ENCODE data around the gene GRAP.

The GRAP gene

DNA sequence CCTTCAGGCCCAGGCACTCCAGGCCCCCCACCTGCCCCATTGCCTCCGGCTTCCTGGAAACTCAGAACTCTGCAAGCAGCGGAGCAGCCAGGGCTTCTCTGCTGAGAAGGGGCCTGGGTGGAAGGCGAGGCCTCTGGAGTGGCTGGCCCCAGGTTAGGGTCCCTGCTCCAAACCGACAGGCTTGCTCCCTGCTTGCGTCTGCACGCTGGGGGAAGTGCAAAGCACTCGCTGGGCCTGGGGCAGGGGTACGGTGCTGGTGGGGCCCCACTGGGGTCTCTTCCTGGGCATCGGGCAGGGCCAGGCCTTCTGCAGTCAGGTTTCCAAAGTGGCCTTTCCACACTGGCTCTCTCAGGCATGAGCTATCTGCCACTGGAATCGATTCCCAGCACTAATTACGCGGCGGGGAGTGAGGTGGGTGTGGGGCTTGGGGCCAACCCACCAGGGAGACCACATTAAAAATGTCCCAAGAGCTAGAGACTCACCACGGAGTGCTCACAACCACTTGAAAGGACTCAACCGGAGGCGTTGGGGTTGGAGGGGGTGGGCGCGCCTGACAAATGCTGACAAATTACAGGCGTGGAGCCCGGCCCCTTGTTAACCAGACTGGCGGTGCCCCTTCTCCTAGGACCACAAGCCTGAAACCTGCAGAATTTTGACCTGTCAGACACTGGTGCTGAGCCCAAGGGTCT lies 60.1 kb downstream of the GRAP start:
- no peak for DNase-seq (ENCODE audit: low read depth)
- TF ChIP-seq, protein P1, sequence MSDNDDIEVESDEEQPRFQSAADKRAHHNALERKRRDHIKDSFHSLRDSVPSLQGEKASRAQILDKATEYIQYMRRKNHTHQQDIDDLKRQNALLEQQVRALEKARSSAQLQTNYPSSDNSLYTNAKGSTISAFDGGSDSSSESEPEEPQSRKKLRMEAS (IDR thresholded peaks at IDR 0.05; ENCODE audit: low read depth, low read length): no peak
- TF ChIP-seq POLR2A (IDR thresholded peaks at IDR 0.05; ENCODE audit: extremely low read depth, insufficient read length) (no peak), MYC (IDR thresholded peaks at IDR 0.05; ENCODE audit: low read depth, low read length) (no peak)
- TF ChIP-seq, protein P2, sequence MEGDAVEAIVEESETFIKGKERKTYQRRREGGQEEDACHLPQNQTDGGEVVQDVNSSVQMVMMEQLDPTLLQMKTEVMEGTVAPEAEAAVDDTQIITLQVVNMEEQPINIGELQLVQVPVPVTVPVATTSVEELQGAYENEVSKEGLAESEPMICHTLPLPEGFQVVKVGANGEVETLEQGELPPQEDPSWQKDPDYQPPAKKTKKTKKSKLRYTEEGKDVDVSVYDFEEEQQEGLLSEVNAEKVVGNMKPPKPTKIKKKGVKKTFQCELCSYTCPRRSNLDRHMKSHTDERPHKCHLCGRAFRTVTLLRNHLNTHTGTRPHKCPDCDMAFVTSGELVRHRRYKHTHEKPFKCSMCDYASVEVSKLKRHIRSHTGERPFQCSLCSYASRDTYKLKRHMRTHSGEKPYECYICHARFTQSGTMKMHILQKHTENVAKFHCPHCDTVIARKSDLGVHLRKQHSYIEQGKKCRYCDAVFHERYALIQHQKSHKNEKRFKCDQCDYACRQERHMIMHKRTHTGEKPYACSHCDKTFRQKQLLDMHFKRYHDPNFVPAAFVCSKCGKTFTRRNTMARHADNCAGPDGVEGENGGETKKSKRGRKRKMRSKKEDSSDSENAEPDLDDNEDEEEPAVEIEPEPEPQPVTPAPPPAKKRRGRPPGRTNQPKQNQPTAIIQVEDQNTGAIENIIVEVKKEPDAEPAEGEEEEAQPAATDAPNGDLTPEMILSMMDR (IDR thresholded peaks at IDR 0.05; ENCODE audit: low read depth, low read length): no peak
- no peak overlapping the region for H3K4me3 ChIP-seq (ENCODE audit: low read depth, low read length)

DNA sequence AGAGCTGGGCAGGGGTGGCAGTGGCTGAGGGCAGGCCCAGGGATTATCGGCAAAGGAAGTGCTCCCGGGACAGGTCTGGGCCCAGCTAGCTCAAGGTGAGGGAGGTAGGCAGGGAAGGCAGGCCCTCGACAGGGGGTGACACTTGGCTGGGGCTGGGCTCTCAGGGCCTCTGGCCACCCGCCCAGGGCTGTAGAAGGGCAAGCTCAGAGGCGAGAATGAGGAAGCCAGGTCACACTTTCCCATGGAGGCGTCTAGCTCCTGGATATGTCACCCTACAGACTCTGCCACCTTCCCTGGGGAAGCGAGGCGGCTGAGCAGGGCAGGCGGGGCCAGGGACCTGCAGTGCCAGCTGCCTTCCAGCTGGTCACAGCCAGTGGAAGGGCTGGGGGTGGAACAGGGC lies 61.3 kb downstream of the GRAP start:
- H3K4me3 ChIP-seq (ENCODE audit: low read depth, low read length): no peak overlapping the region
- no peak for DNase-seq (ENCODE audit: low read depth)
- TF ChIP-seq, protein P2 (IDR thresholded peaks at IDR 0.05; ENCODE audit: low read depth, low read length): no peak
- no peak for TF ChIP-seq MYC (IDR thresholded peaks at IDR 0.05; ENCODE audit: low read depth, low read length)
- no peak for TF ChIP-seq POLR2A (IDR thresholded peaks at IDR 0.05; ENCODE audit: extremely low read depth, insufficient read length)
- TF ChIP-seq, protein P1 (IDR thresholded peaks at IDR 0.05; ENCODE audit: low read depth, low read length): no peak

DNA sequence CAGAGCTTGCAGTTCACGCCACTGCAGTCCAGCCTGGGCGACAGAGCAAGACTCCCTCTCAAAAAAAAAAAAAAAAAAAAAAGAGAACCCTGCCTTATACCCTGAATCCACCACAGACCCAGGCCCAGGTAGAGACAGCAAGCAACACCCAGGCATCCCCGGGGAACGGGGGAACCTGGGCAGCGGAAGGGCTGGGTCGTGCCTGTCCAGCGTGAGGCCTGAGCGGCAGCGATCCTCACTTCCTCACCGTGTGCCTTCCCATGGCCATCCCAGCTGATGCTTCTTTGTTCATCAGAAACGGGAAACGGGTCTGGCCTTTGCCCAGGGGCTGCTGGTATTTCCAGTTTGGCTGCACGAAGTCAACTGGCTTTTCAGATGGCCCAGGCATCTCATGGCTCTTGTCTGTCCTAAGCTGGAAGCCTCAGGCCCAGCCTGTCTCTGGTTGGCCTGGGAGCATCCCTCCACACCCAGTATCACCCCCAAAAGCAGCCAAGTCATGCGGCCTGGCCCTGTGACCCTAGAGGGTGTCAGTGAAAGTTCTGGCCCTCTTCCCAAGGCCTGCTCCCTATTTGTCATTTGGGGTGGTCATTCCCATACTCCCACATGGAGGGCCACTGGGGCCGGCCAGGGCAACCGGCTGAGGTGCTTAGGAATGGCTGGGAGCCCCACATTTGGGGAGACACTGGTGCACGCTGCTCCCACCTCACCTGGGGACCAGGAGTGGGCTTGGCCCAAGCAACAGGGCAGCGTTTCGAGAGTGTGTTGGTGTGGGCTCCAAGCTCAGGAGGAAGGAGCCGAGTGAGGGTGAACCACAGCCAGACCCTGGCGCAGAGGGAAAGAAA lies 62.3 kb downstream of the GRAP start:
- no peak overlapping the region for H3K4me3 ChIP-seq (ENCODE audit: low read depth, low read length)
- DNase-seq (ENCODE audit: low read depth): no peak
- no peak for TF ChIP-seq POLR2A (IDR thresholded peaks at IDR 0.05; ENCODE audit: extremely low read depth, insufficient read length)
- no peak for TF ChIP-seq MYC (IDR thresholded peaks at IDR 0.05; ENCODE audit: low read depth, low read length)
- TF ChIP-seq, protein P1 (IDR thresholded peaks at IDR 0.05; ENCODE audit: low read depth, low read length): no peak
- TF ChIP-seq, protein P2 (IDR thresholded peaks at IDR 0.05; ENCODE audit: low read depth, low read length): no peak

DNA sequence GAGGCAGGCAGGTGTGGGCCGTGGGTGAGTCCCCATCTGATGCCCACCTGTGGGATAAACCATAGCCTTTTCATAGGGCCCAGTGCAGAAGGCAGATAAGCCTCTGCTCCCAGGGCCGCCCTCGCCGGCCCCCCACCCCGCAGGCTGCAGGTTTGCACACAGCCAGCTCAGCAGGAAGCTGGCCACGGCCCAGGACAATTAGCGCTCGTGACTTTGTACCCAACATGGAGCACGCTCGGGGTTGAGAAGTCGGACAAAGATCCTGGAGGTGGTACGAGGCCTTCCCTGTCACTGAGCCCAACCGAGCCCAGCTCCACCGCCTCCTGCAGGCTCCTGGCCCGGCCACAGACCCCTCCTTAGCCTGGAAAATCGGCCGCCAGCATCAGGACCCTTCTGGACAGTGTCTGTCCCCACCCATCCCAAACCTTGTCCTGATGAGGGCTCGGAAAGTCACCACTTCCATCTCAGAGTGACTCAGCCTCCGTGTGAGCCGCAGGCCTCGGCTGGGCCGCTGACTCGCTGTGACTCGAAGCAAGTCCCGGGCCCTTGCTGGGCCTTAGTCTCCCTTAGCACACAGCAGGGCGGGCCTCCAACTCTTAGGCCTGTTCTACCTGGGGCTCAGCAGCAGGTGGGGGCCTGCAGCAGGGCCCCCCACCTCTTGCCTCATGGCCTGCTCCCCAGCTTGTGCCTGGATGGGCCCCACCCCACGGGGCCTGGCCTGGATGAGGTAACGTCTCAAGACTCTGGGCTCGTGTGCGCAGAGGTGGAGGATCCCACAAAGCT lies 64.9 kb downstream of the GRAP start:
- DNase-seq (ENCODE audit: low read depth): peak; percentile 60
- TF ChIP-seq, protein P1 (IDR thresholded peaks at IDR 0.05; ENCODE audit: low read depth, low read length): no peak
- TF ChIP-seq POLR2A (IDR thresholded peaks at IDR 0.05; ENCODE audit: extremely low read depth, insufficient read length): no peak
- TF ChIP-seq MYC (IDR thresholded peaks at IDR 0.05; ENCODE audit: low read depth, low read length): no peak
- TF ChIP-seq, protein P2 (IDR thresholded peaks at IDR 0.05; ENCODE audit: low read depth, low read length): no peak
- H3K4me3 ChIP-seq (ENCODE audit: low read depth, low read length): no peak overlapping the region

DNA sequence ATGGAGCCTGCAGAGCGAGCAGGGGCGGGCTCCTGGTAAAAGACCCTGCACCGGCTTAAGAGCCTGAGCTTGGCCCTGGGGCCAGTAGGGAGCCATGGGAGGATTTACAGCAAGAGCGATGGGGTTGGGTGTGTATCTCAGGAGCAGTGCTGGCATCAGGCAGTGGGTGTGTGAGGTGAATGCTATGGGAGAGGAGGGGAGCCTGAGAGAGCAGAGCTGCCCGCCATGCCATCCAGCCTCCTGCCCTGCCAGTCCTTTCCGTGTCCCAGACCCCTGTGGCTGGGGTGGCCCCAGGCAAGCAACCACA lies 65.5 kb downstream of the GRAP start:
- H3K4me3 ChIP-seq (ENCODE audit: low read depth, low read length): no peak overlapping the region
- TF ChIP-seq MYC (IDR thresholded peaks at IDR 0.05; ENCODE audit: low read depth, low read length): no peak
- TF ChIP-seq, protein P1 (IDR thresholded peaks at IDR 0.05; ENCODE audit: low read depth, low read length): no peak
- no peak for TF ChIP-seq POLR2A (IDR thresholded peaks at IDR 0.05; ENCODE audit: extremely low read depth, insufficient read length)
- TF ChIP-seq, protein P2 (IDR thresholded peaks at IDR 0.05; ENCODE audit: low read depth, low read length): no peak
- no peak for DNase-seq (ENCODE audit: low read depth)
